Karpas-422 (cell line): ENCODE data around the gene KIN. TPM values are rescaled to one million over a fixed set of nuclear protein-coding genes. Genes with fewer than 3 reads are reported as not detected.
"Not testable (repeated sequence)": the region's sequence is repeated elsewhere in the genome, so short reads cannot be mapped to it uniquely, and the experiment has no call there.

Source experiments
- DNase-seq: peaks from one replicate; pipeline ENCODE4 v3.0.0-alpha.2; 2015
- H2AFZ ChIP-seq: fragments of 200-600 bp; sonication (generic); 2 replicates; pipeline ENCODE4 v1.6.1; 2014; ENCODE audit warnings: antibody characterized with exemption, low read length, mixed read lengths
- H3K27ac ChIP-seq: fragments of 200-600 bp; sonication (generic); 2 replicates; pipeline ENCODE4 v1.5.1; 2014; ENCODE audit warnings: mild to moderate bottlenecking, low read length, moderate library complexity
- H3K27me3 ChIP-seq: fragments of 200-600 bp; sonication (generic); 2 replicates; pipeline ENCODE4 v1.6.1; 2014; ENCODE audit warnings: low read length, mixed read lengths
- H3K36me3 ChIP-seq: fragments of 200-600 bp; sonication (generic); 2 replicates; pipeline ENCODE4 v1.6.1; 2014; ENCODE audit warnings: low read length, mixed read lengths; ENCODE audit not compliant: insufficient read depth
- H3K4me1 ChIP-seq: fragments of 200-600 bp; sonication (generic); 2 replicates; pipeline ENCODE4 v1.6.1; 2014; ENCODE audit warnings: mild to moderate bottlenecking, low read length, mixed read lengths
- H3K4me2 ChIP-seq: fragments of 200-600 bp; sonication (generic); 2 replicates; pipeline ENCODE4 v1.6.1; 2014; ENCODE audit warnings: low read length, low read depth, mild to moderate bottlenecking; ENCODE audit not compliant: poor library complexity, severe bottlenecking
- H3K4me3 ChIP-seq: fragments of 200-600 bp; sonication (generic); 2 replicates; pipeline ENCODE4 v1.5.1; 2014; ENCODE audit warnings: mild to moderate bottlenecking, antibody characterized with exemption, low read length, mixed read lengths
- H3K79me2 ChIP-seq: fragments of 200-600 bp; sonication (generic); 2 replicates; pipeline ENCODE4 v1.6.1; 2014; ENCODE audit warnings: mild to moderate bottlenecking, low read length, mixed read lengths
- H3K9ac ChIP-seq: fragments of 200-600 bp; sonication (generic); 2 replicates; pipeline ENCODE4 v1.6.0; 2014; ENCODE audit warnings: low read length
- H3K9me2 ChIP-seq: fragments of 200-600 bp; sonication (generic), shearing (Covaris generic); replicated peaks from 2 replicates; pipeline ENCODE4 v1.6.0; 2014; ENCODE audit warnings: mild to moderate bottlenecking, low read length, moderate library complexity; ENCODE audit not compliant: insufficient read depth
- H3K9me3 ChIP-seq: fragments of 300-700, 200-600 bp; sonication (generic); 2 replicates; pipeline ENCODE4 v1.6.1; 2014; ENCODE audit warnings: low read length, mixed read lengths
- H4K20me1 ChIP-seq: fragments of 200-600 bp; sonication (generic); 2 replicates; pipeline ENCODE4 v1.6.1; 2014; ENCODE audit warnings: mild to moderate bottlenecking, antibody characterized with exemption, low read length, low read depth; ENCODE audit not compliant: insufficient read depth
- total RNA-seq: library from RNA; depleted of rRNA; stranded (reverse); fragments of >200 nt; shearing (Covaris generic); gene quantifications from 2 replicates; pipeline ENCODE4 v1.2.3, GENCODE V29; 2014; ENCODE audit warnings: low replicate concordance

The KIN gene
- total RNA-seq, 1 experiment from 2014 or later: 7.9 TPM

- not testable (repeated sequence) for H4K20me1 ChIP-seq, H3K4me3 ChIP-seq, H3K9ac ChIP-seq, H3K4me1 ChIP-seq, H3K27ac ChIP-seq, H3K79me2 ChIP-seq, H3K9me2 ChIP-seq, H2AFZ ChIP-seq, H3K9me3 ChIP-seq, DNase-seq, H3K4me2 ChIP-seq, H3K27me3 ChIP-seq
- peaks cover 14% of the 10 kb centered on the region; the same call in 1 of the 2 replicates for H3K36me3 ChIP-seq
These were observed 39.2 kb downstream of the KIN start for GRCh38 chr10:7748637-7749036.

GRCh38 chr10:7744307-7744706, 43.5 kb downstream of the KIN start:
- Histone ChIP-seq H3K4me3 (no peak overlapping the region), H3K9me2 (no peaks in the 10 kb centered on the region), H3K36me3 (no peaks in the 10 kb centered on the region), H3K9me3 (no peaks in the 10 kb centered on the region), H3K9ac (no peak overlapping the region), H3K27me3 (no peaks in the 10 kb centered on the region), H3K4me2 (no peak overlapping the region), H3K27ac (no peak overlapping the region), H4K20me1 (no peaks in the 10 kb centered on the region), H3K79me2 (no peaks in the 10 kb centered on the region), H2AFZ (no peak overlapping the region), H3K4me1 (no peaks in the 10 kb centered on the region)
- no peak for DNase-seq

- Histone ChIP-seq H3K9me3 (no peaks in the 10 kb centered on the region), H3K4me1 (no peaks in the 10 kb centered on the region), H2AFZ (no peak overlapping the region), H3K36me3 (no peaks in the 10 kb centered on the region), H3K4me3 (no peak overlapping the region), H3K9me2 (no peaks in the 10 kb centered on the region), H3K79me2 (no peaks in the 10 kb centered on the region), H4K20me1 (no peaks in the 10 kb centered on the region), H3K4me2 (no peak overlapping the region), H3K9ac (no peak overlapping the region), H3K27me3 (no peaks in the 10 kb centered on the region), H3K27ac (no peak overlapping the region)
- no peak for DNase-seq
These were observed 49.0 kb downstream of the KIN start for GRCh38 chr10:7738536-7739407.

GRCh38 chr10:7734821-7735220, 53.0 kb downstream of the KIN start:
- Histone ChIP-seq H3K79me2 (no peaks in the 10 kb centered on the region), H3K27ac (no peak overlapping the region), H3K9ac (no peak overlapping the region), H3K4me1 (no peaks in the 10 kb centered on the region), H3K4me2 (no peak overlapping the region), H3K9me3 (no peaks in the 10 kb centered on the region), H3K4me3 (no peak overlapping the region), H2AFZ (no peak overlapping the region), H3K36me3 (no peaks in the 10 kb centered on the region), H3K9me2 (no peaks in the 10 kb centered on the region), H4K20me1 (no peaks in the 10 kb centered on the region), H3K27me3 (no peaks in the 10 kb centered on the region)
- no peak for DNase-seq

- Histone ChIP-seq H3K36me3 (no peaks in the 10 kb centered on the region), H3K9me2 (no peaks in the 10 kb centered on the region), H4K20me1 (no peaks in the 10 kb centered on the region), H3K9me3 (no peaks in the 10 kb centered on the region), H3K4me3 (no peak overlapping the region), H3K4me2 (no peak overlapping the region), H3K79me2 (no peaks in the 10 kb centered on the region), H3K4me1 (no peaks in the 10 kb centered on the region), H3K27me3 (no peaks in the 10 kb centered on the region), H2AFZ (no peak overlapping the region), H3K9ac (no peak overlapping the region), H3K27ac (no peak overlapping the region)
- DNase-seq: no peak
These were observed 64.8 kb downstream of the KIN start for GRCh38 chr10:7722927-7723529.

- H4K20me1 ChIP-seq: no peaks in the 10 kb centered on the region
- H3K79me2 ChIP-seq: no peaks in the 10 kb centered on the region
- no peak overlapping the region for H3K9ac ChIP-seq
- H3K36me3 ChIP-seq: no peaks in the 10 kb centered on the region
- no peaks in the 10 kb centered on the region for H3K27me3 ChIP-seq
- no peaks in the 10 kb centered on the region for H3K4me1 ChIP-seq
- H3K4me3 ChIP-seq: no peak overlapping the region
- H3K4me2 ChIP-seq: no peak overlapping the region
- no peak for DNase-seq
- no peaks in the 10 kb centered on the region for H3K9me2 ChIP-seq
- no peaks in the 10 kb centered on the region for H3K9me3 ChIP-seq
- H3K27ac ChIP-seq: no peak overlapping the region
- H2AFZ ChIP-seq: no peak overlapping the region
These were observed 67.3 kb downstream of the KIN start for GRCh38 chr10:7720478-7720877.

GRCh38 chr10:7718685-7719084, 69.1 kb downstream of the KIN start:
- no peaks in the 10 kb centered on the region for H3K9me2 ChIP-seq
- no peak overlapping the region for H3K4me2 ChIP-seq
- H3K9me3 ChIP-seq: no peaks in the 10 kb centered on the region
- no peaks in the 10 kb centered on the region for H3K27me3 ChIP-seq
- no peaks in the 10 kb centered on the region for H4K20me1 ChIP-seq
- no peak overlapping the region for H2AFZ ChIP-seq
- H3K79me2 ChIP-seq: no peaks in the 10 kb centered on the region
- DNase-seq: no peak
- no peak overlapping the region for H3K27ac ChIP-seq
- no peaks in the 10 kb centered on the region for H3K4me1 ChIP-seq
- no peak overlapping the region for H3K9ac ChIP-seq
- H3K36me3 ChIP-seq: no peaks in the 10 kb centered on the region
- no peak overlapping the region for H3K4me3 ChIP-seq

- DNase-seq: no peak
- no peaks in the 10 kb centered on the region for H3K27me3 ChIP-seq
- no peaks in the 10 kb centered on the region for H3K79me2 ChIP-seq
- no peaks in the 10 kb centered on the region for H3K4me1 ChIP-seq
- H2AFZ ChIP-seq: no peak overlapping the region
- H3K9me2 ChIP-seq: no peaks in the 10 kb centered on the region
- no peak overlapping the region for H3K4me2 ChIP-seq
- no peak overlapping the region for H3K27ac ChIP-seq
- H3K9ac ChIP-seq: no peak overlapping the region
- no peaks in the 10 kb centered on the region for H3K36me3 ChIP-seq
- H3K9me3 ChIP-seq: no peaks in the 10 kb centered on the region
- no peak overlapping the region for H3K4me3 ChIP-seq
- no peaks in the 10 kb centered on the region for H4K20me1 ChIP-seq
These were observed 70.0 kb downstream of the KIN start for GRCh38 chr10:7717767-7718166.
